Activated CD8-positive, alpha-beta memory T cell treated with anti-CD3 and anti-CD28 coated beads for 48 hours (primary cell): ENCODE data around the gene VAPA.

Experiments used
- DNase-seq, 3 experiments: peaks; one replicate each; pipeline ENCODE4 v3.0.0-alpha.2; 2020; ENCODE audit warnings: low read depth in 2 of 3, low spot score in 2 of 3

VAPA gene

GRCh38 chr18:9996094-9996493 lies 82.3 kb downstream of the VAPA start:
- no peak for DNase-seq

GRCh38 chr18:9997711-9998110 lies 83.9 kb downstream of the VAPA start:
- DNase-seq = no peak

GRCh38 chr18:9998330-9998729 lies 84.5 kb downstream of the VAPA start:
- DNase-seq = no peak

DNA sequence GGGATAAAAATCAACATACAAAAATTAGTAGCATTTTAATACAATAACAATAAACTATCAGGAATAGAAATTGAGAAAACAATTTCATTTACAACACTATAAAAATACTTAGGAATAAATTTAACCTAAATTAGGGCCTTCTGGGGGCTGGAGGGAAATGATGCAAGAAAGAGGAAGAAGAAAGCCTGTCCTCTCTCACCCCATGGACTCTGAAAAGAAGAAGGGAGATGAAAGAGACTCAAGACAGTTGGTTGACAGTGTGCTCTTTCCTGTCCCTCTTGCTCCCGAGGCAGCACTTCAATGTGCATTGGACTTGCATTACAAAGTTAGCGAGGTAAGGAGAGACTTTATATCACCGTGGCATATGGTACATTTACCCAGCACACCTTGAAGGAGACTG lies 88.5 kb downstream of the VAPA start:
- DNase-seq = no peak

GRCh38 chr18:10003281-10003680 lies 89.5 kb downstream of the VAPA start:
- no peak for DNase-seq

DNA sequence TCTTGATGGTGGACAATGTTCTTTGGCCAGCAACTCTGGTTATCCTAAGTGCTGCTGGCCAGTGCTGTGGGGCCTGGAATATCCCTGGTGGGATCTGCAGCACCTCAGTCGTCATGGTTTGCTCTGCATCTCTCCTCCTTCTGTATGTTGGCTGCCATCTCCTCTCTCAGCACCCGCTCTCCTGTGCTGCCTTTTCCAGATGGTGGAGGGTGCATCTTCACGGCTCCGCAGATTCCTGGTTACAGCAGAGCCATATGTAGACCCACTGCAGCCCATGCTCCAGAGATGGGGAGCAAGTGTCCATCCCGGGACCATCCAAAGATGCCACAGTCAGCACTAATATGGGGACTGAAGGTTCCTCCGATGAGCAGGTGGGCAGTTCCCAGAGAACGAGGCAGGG lies 90.0 kb downstream of the VAPA start:
- no peak for DNase-seq

- no peak for DNase-seq
These were observed 92.6 kb downstream of the VAPA start for GRCh38 chr18:10006311-10006893.

DNA sequence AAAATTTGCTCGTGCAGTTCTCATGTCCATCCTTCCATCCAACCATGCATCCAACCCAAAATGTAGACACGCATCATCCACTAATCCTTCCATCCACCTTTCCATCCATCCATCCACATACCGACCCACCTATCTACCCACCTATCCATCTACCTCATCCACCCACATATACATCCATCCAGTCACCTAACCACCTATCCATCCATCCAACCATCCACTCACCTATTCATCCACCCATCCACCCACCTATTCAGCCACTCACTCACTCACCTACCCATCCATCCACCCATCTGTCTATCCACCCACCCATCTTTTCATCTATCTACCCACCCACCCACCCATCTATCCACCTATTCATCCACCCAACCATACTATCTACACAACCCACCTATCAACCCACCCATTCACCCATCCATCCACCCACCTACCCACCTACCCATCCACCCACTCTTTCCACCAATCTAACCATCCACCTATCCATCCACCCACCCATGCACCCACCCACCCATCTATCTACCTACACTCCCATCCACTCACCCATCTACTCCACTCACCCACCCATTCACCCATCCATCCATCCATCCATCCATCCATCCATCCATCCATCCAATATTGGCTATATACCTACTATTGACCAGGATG lies 94.3 kb downstream of the VAPA start:
- no peak for DNase-seq
